ENCODE data around the gene PRKAR1B.
"Not testable (repeated sequence)": the region's sequence is repeated elsewhere in the genome, so short reads cannot be mapped to it uniquely, and the experiment has no call there.

The PRKAR1B gene

DNA sequence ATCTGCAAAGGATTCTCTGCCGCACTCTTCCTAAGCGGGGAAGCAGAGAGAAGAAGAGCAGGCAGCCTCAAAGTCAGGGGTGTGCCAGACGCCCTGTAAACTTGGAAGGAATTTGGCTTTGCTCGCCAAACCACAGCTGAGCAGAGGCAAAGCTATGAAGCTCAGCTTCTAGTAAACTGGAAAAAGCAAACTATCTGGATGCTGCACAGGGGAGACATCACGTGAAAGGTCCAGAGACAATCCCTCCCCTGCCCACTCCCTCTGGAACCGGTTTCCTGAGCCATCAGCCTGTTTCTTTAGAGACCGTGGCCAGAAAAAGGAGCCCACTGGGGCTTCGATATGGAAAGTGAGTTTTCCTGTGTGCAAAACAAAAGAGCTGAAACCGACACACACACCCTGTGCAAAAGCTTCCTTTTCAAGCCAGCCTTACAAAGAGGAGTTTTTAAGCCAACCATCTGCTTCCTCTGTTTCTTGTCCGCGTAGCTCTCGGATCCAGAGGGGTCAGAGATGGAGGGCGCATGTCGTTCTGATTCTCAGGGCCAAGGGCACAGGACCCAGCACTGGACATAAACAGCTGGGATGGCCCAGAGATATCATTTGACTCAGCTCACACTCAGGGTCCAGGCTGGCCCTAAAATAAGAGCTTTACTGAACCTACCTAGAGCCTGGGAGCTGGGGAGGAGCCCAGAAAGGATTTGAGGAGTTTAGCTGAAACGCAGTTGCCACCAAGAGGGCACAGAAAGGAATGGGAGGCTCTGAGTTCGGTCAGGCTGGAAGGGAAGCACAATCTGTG is 58.7 kb downstream of the PRKAR1B start:
- peak; percentile 61 for DNase-seq (ENCODE audit: low read depth)

DNA sequence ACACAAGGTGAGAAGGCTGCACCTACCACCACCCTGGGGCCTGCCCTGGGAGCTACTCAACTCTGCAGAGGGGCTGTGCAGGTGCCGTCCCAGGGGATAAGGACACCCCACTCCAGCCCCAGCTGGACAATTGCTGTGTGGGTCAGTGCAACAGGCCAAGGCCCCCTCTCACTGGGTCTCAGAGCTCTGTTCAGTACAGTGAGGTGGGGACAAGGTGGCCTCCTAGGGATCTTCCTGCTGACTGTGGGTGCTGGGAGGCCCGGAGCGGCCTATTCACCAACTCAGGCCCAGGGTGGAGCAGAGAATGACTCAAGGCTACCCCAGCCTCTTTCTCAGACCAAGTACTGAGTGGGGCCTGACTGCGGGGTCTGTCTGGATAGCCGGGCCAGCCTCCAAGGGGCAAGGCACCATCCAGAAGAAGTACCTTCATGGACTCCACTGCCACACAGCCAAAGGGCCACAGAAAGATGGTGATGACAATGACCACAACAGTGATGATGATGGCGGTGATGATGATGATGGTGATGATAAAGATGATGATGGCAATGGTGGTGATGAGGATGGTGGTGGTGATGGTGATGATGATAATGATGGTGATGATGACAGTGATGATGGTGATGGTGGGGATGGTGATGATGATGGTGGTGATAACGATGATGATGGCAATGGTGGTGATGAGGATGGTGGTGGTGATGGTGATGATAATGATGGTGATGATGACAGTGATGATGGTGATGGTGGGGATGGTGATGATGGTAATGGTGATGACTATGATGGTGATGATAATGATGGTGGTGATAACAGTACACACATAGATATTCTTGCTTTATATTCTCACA is 60.4 kb downstream of the PRKAR1B start:
- no peak for DNase-seq (ENCODE audit: low read depth)

DNA sequence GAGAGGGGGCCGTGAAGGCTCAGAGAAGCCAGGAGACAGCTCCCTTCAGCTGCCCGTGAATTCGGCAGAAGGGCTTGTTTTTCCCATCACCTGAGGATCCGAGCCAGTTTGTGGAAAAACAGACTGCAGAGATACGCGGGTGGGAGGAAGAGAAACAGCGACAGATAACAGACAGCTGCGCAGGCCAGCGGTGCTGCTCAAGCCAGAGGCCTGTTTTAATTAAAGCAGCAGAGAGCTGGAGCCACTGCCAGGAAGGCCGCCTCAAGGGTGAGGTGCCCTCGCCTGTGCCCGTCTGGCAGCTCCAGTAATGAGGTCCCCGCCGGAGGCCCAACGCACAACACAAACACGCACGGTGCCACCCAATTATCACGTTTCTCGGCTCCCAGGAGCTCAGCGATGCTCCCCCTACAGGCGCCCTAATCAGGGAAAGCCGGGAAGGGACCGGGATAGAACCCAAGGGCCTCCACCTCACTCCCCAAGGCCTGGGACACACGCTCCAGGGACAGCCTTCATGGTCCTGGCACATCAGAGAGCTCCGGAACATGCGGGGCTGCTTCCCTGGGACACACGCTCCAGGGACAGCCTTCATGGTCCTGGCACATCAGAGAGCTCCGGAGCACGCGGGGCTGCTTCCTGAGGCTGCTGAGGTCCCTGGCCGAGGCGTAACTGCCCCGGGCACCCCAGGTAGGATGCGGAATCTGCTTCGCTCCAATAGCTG is 61.2 kb downstream of the PRKAR1B start:
- no peak for DNase-seq (ENCODE audit: low read depth)

DNA sequence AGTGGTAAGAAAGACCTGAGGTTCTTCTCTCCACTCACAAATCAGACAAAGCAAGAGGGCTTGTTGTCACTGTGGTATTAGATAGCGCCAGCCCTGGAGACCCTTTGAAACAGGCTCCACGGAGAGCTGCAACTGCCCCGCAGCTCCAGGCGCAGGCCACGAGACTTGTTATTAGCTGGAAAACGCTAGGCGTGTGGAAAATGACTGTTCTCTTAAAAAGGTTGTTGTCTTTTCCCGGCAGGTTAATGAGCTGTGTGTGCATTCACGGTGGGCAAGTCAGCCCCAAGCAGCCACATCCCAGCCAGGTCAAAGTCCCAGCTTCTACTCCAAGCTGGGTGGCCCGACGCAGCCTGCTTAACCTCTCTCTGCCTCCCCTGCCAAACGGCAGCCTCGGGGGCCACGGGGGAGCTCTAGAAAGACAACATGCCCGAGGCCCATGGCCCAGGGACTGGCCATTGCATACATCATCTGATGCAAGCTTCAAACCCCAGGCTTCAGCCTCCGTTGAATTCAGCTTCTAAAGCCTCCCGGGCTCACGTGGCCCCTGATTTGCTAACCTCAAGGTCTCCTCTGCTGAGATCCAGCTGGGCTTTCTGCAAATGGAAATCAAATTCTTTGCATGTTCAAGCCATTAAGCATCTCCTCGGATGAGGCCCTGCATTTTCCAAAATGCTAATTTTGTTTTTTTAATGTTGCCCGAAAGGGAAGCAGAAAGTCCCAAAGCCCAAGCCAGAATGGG is 61.9 kb downstream of the PRKAR1B start:
- DNase-seq (ENCODE audit: low read depth), result peak; percentile 9

DNA sequence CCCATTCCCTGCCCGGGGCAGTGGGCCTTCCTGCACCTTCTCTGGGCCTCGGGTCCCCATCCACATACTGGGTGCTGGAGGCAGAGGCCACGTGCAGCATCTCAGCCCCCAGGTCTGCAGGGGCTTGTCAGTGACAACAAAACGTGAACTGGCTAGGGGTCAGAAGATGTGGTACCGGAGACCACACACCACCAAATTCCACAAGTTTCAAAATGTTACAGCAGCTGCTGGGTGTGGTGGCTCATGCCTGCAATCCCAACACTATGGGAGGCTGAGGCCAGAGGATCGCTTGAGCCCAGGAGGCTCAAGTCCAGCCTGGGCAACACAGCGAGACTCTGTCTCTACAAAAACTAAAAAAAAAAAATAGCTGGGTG is 62.7 kb downstream of the PRKAR1B start:
- no peak for DNase-seq (ENCODE audit: low read depth)

DNA sequence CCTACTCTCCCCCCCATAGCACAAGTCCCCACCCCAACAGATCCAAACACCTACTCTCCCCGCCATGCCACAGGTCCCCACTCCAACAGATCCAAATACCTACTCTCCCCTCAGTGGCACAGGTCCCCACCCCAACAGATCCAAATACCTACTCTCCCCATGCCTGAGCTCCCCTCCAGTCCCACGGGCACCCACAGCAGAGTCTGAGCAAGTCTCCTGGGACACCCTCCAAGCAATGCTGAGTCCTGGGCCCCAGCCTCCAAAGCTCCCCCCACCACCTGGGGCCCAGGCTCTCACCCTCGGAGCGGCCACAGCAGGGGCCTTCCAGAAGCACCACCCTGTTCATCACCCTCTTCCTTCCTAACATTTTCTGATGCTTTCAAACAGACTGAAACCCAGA is 64.5 kb downstream of the PRKAR1B start:
- no peak for DNase-seq (ENCODE audit: low read depth)

DNA sequence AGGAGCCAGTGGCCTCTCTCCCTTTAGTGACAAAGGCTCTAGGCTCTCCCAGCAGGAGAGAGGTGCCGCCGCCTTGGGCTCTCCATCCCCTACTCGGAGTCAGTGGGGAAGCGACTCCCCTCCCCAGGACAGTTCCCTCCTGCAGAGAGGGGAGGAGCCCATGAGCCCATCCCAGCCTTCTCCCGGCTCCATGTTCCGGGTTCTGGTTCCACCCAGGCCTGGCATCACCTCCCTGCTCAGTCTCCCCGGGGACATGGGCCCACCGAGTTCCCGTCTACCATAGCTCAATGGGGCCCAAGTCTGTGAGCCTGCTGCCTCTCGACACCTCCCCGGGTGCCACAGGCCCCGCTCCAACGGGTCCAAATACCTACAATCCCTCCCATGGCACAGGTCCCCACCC is 67.1 kb downstream of the PRKAR1B start:
- no peak for DNase-seq (ENCODE audit: low read depth)

DNA sequence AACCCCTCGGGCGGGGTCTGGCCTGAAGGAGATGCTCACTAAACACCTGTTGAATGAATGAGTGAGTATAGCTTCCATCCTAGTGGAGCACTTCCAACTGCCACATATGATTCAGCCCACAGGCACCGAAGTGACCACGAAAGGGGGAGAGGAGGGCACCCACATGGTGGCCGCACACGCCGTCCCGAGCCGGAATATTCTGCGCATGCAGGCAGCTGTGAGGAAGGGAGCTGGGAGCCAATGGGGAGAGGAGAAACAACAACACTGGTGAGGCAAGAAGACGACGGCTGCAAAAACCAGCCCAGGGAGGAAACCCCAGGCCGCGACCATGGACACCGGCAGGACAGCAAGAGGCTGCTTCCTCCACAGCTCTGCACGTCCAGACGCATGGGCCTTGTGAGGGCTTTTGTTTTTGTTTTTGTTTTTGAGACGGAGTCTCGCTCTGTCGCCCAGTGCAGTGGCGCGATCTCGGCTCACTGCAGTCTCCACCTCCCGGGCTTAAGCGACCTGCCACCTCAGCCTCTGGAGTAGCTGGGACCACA is 67.7 kb downstream of the PRKAR1B start:
- no peak for DNase-seq (ENCODE audit: low read depth)

DNA sequence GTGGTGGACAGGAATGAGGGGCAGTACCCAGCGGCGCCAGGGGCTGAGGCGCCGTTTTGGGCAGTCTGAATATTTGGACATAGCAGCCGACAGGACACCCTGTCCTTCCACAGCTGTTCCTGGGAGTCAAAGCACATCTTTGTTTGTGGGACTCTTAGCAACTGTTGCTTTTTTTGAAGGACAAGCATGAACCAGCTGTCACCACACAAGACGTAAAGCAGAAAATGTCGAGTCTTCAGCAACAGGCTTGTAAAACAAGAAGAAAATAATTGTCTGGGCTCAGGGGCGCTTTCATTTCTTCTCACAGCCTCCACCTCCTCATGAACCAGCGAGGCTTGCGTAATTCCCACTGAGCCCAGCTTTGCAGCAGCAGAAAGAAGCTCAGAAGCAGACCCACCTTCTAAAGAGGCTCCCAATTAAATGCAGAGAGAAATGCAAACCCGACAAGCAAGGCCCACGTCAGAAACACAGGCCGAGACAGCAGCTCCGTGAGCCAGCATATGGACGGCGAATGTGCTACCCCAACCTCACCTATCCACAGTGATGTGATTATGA is 69.4 kb downstream of the PRKAR1B start:
- peak; percentile 15 for DNase-seq (ENCODE audit: low read depth)

DNA sequence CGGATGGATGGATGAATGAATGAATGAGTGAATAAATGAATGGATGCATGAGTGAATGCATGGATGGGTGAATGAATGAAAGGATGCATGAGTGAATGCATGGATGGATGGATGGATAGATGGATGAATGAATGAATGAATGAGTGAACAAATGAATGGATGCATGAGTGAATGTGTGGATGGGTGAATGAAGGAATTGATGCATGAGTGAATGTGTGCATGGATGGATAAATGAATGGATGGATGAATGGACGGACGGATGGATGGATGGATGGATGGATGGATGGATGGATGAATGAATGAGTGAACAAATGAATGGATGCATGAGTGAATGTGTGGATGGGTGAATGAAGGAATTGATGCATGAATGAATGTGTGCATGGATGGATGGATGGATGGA is 70.1 kb downstream of the PRKAR1B start:
- DNase-seq (ENCODE audit: low read depth), result not testable (repeated sequence)

DNA sequence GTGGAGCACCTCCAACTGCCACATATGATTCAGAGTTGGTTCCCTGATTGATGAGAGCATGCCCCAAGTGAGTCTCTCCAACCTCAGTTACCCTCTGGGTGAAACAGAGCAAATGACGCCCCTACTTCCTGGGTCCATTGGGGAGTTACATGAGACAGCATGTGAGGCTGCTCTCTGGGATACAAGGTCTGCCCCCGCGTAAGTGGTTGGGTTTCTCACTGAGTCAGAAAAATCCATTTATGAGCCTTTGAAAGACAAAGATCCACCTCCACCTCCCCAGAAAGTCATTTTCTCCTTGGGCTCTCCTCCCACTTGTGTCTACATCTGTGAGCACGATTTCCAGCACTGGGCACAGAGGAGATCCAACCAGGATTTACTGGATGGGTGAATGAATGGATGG is 71.3 kb downstream of the PRKAR1B start:
- no peak for DNase-seq (ENCODE audit: low read depth)

DNA sequence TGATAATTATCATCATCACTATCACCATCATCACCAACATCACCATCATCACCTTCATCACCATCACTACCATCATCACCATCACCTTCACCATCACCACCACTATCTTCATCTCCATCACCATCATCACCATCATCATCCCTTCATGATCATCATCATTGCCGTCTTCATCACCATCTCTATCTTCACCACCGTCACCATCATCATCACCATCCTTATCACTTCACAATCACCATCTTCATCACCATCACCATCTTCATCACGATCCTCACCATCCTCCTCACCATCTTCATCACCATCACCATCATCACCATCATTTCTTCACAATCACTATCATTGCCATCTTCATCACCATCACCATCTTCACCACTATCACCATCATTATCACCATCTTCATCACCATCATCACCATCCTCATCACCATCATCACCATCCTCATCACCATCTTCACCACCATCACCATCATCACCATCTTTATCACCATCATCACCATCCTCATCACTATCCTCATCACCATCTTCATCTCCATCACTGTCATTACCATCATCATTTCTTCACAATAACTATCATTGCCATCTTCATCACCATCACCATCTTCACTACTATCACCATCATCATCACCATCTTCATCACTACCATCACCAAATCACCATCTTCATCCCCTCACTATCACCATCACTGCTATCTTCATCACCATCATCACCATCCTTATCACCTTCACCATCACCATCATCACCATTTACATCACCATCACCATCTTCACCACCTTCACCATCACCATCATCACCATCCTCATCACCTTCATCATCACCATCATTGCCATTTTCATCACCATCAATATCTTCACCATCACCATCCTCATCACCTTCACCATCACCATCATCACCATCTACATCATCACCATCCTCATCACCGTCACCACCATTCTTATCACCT is 73.0 kb downstream of the PRKAR1B start:
- no peak for DNase-seq (ENCODE audit: low read depth)

DNA sequence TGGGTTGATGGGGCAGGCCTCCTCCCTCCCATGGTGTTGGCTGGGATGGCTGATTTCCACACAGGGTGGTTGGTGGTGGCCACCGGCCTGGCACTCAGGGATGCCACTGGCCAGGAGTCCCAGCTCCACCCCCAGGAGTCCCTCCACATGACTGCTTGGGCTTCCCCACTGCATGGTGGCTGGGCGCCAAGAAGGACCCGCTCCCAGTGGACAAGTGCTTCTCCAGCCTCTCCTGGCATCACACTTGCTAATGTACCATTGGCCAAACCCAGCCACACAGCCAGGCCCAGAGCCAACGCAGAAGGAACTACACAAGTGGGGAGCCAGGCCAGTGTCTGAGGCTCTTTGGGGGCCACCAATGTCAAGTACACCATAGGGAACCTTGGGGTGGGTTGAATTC is 74.2 kb downstream of the PRKAR1B start:
- DNase-seq (ENCODE audit: low read depth), result no peak

DNA sequence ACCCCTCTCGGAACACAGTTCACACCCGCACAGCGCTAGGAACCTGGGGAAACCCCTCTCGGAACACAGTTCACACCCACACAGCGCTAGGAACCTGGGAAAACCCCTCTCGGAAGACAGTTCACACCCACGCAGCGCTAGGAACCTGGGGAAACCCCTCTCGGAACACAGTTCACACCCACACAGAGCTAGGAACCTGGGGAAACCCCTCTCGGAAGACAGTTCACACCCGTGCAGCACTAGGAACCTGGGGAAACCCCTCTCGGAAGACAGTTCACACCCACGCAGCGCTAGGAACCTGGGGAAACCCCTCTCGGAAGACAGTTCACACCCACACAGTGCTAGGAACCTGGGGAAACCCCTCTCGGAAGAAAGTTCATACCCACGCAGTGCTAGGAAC is 74.9 kb downstream of the PRKAR1B start:
- DNase-seq (ENCODE audit: low read depth), result not testable (repeated sequence)

DNA sequence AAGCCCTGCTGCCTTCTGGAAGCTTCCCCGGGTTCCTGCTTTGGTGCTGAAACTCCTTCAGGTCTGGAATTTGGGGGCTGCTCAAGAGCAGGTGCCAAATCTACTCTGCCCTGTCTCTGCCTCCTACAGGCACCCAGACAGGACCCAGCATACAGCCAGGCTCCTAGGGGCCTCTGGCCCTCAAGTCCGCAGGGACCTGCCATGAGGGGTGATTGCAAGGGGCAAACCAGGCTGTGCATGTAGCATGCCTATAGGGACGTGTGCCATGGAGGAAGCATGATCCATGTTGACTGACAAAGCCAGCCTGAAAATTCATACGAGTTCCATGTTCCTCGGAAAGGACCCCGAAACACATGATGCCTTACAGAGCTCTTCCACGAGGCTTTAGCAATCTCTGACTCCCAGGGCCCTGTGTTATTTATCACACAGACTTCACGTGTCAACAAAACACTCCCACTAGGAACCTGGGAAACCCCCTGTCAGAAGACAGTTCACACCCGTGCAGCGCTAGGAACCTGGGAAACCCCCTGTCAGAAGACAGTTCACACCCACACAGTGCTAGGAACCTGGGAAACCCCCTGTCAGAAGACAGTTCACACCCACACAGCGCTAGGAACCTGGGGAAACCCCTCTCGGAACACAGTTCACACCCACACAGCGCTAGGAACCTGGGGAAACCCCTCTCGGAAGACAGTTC is 75.9 kb downstream of the PRKAR1B start:
- no peak for DNase-seq (ENCODE audit: low read depth)

DNA sequence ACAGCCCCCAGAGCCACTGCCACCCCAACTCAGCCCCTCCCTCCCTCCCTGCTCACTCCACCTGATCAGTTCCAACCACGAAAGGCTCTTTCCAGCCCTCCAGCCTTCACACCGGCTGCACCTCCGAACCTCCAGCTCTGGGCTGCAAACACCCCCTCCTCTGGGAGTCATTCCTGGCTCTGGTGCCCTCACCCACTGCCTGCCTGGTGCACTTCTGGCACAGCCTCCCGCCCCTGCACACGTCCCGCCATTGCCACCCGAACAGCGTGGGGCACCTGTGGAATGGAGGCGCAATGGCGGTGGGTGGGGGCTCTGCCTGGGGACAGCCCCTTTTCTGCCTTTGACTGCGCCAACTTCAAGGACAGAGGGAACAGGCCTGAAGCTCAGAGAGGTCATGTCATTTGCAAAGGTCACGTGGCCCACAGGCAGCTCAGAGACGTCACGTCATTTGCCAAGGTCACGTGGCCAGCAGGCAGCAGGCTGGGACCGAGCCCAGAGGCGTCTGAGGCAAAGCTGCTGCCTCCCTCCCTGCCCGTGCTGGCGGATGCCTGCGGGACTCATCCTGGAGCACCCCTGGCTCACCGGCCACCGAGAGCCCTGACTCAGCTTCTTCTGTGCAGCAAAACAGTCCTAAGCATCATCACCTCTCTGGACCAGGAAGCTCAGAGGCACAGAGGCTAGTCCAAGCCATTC is 76.6 kb downstream of the PRKAR1B start:
- DNase-seq (ENCODE audit: low read depth), result no peak

DNA sequence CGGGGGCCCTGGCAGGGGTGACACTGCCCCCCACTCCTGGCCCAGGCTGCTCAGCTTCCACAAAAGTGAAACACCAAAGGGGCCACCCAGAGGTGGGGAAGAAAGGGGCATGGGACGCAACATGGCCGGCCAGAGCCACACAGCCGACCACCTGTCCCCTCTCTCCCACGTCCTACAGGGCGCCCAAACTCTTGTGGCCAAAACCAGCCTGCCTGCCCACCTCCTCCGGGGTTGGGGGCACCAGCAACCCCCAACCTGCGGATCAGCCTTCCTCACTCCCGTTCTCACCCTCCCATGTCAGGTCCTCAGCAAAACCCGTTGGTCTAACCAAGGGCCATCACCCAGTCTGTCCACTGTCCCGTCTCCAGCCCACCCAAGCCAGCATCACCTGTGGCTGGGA is 80.1 kb downstream of the PRKAR1B start:
- DNase-seq (ENCODE audit: low read depth), result no peak

DNA sequence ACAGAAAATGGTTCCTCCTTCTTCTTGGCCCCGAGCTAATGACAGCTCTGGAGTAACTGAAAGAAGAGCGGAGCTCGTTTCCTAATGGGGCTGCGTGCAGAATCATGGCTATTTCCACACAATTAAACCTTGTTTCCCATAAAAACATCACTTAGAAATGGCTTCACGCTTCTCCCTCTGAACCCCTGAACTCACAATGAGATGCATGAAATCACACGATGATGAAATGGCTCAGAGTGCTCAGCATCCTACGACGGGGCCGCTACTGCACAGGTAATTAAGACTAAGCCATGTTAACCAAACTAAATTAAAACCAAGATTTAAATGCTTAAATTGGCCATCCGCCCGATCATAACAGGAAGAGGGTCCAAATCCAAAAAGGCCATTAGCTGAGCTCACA is 80.6 kb downstream of the PRKAR1B start:
- no peak for DNase-seq (ENCODE audit: low read depth)

DNA sequence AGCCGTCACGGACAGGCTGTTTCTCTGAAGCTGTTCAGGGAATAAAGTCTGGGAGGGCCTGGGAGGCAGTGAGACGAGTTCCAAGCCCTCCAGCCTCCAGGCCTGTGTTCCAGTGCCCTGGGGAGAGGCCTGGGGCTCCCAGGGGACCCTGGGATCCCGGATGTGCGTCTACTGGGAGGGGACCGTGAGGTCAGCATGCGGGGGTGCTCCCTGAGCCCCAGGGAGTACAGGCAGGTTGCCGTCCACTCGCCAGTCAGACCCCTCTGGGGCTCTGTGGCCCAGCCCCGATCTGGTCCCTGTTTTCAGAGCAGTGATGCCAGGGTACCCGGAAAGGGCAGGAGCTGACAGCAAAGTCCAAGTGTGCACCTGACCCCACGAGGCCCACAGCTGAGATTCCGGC is 81.5 kb downstream of the PRKAR1B start:
- DNase-seq (ENCODE audit: low read depth), result no peak

All from GM04503 (cell line).